KBM-7 (cell line): ENCODE measurements around the gene PRAMEF20.
A peak's percentile ranks its signal among the peaks of the same experiment; 100 is the strongest.
"Not testable (repeated sequence)": the region's sequence is repeated elsewhere in the genome, so short reads cannot be mapped to it uniquely, and the experiment has no call there.

Experiments used
- DNase-seq: peaks from one replicate; pipeline ENCODE4 v3.0.0-alpha.2; 2015
- in situ Hi-C: fragments of 300-500 bp; cut with MboI; formaldehyde crosslinking; loops from 2 replicates; pipeline ENCODE4 v1.14.3; 2020; ENCODE audit warnings: low sequenced_read_pairs, low pct_unique_long_range_greater_than_20kb, mixed read lengths

Gene PRAMEF20

GRCh38 chr1:13410150-13410549 is at the start of gene PRAMEF20:
PRAMEF20 (plus strand) TSS chr1:13410450; CDS start chr1:13416355, 5,905 bp downstream.
- in situ Hi-C loops, DNase-seq: not testable (repeated sequence)

- in situ Hi-C loops, DNase-seq: not testable (repeated sequence)
Observed at GRCh38 chr1:13362364-13362763, 47.9 kb upstream of the PRAMEF20 start.

GRCh38 chr1:13364928-13365327 is 45.3 kb upstream of the PRAMEF20 start:
- in situ Hi-C loops: not testable (repeated sequence)

GRCh38 chr1:13366536-13366935 is 43.7 kb upstream of the PRAMEF20 start:
- DNase-seq, in situ Hi-C loops: not testable (repeated sequence)

More at GRCh38 chr1:13364928-13365327, 45.3 kb upstream of the PRAMEF20 start:
- DNase-seq: not testable (repeated sequence)

- peak; percentile 35 for DNase-seq
- in situ Hi-C loops: not testable (repeated sequence)
Observed at GRCh38 chr1:13368544-13368943, 41.7 kb upstream of the PRAMEF20 start.

GRCh38 chr1:13378983-13379382 is 31.3 kb upstream of the PRAMEF20 start:
- DNase-seq, in situ Hi-C loops: not testable (repeated sequence)

- in situ Hi-C loops, DNase-seq: not testable (repeated sequence)
Observed at GRCh38 chr1:13380380-13380779, 29.9 kb upstream of the PRAMEF20 start.

- DNase-seq, in situ Hi-C loops: not testable (repeated sequence)
Observed at GRCh38 chr1:13389332-13389731, 20.9 kb upstream of the PRAMEF20 start, which contains the start of gene PRAMEF17. PRAMEF17 (plus strand) TSS chr1:13389632; CDS start chr1:13389658, 26 bp downstream.

GRCh38 chr1:13393004-13393403 is 17.2 kb upstream of the PRAMEF20 start:
- DNase-seq, in situ Hi-C loops: not testable (repeated sequence)

GRCh38 chr1:13394761-13395160 is 15.5 kb upstream of the PRAMEF20 start:
- in situ Hi-C loops, DNase-seq: not testable (repeated sequence)

GRCh38 chr1:13395311-13395710 is 14.9 kb upstream of the PRAMEF20 start:
- in situ Hi-C loops: not testable (repeated sequence)

GRCh38 chr1:13407811-13408210 is 2.4 kb upstream of the PRAMEF20 start:
- DNase-seq: no peak
- in situ Hi-C loops: no loop called here

More at GRCh38 chr1:13395311-13395710, 14.9 kb upstream of the PRAMEF20 start:
- DNase-seq: not testable (repeated sequence)

- no peak for DNase-seq
- in situ Hi-C loops: no loop called here
Observed at GRCh38 chr1:13430495-13430894, 20.2 kb downstream of the PRAMEF20 start.

- no peak for DNase-seq
- in situ Hi-C loops: no loop called here
Observed at GRCh38 chr1:13432251-13432650, 22.0 kb downstream of the PRAMEF20 start.

- DNase-seq, in situ Hi-C loops: not testable (repeated sequence)
Observed at GRCh38 chr1:13433694-13434358, 23.6 kb downstream of the PRAMEF20 start.

GRCh38 chr1:13435458-13435857 is 25.2 kb downstream of the PRAMEF20 start:
- in situ Hi-C loops: no loop called here
- DNase-seq: no peak

GRCh38 chr1:13439104-13439783 is 29.0 kb downstream of the PRAMEF20 start:
- not testable (repeated sequence) for DNase-seq

GRCh38 chr1:13443335-13443979 is 33.2 kb downstream of the PRAMEF20 start:
- in situ Hi-C loops: no loop called here
- no peak for DNase-seq

More at GRCh38 chr1:13439104-13439783, 29.0 kb downstream of the PRAMEF20 start:
- in situ Hi-C loops: not testable (repeated sequence)

GRCh38 chr1:13450204-13450603 is 40.0 kb downstream of the PRAMEF20 start:
- no peak for DNase-seq
- in situ Hi-C loops: no loop called here
